Activated CD4-positive, alpha-beta T cell treated with anti-CD3 and anti-CD28 coated beads, Interleukin-2, amount 10 ng/mL, durations not matched to agents 24 days and 14 days (primary cell): ENCODE results near the gene RYR1. TPM values are rescaled to one million over a fixed set of nuclear protein-coding genes. Genes with fewer than 3 reads are reported as not detected.
"Not testable (repeated sequence)": the region's sequence is repeated elsewhere in the genome, so short reads cannot be mapped to it uniquely, and the experiment has no call there.

Experiments used
- DNase-seq: peaks from one replicate; pipeline ENCODE4 v3.0.0; 2022
- H3K27ac Mint-ChIP-seq: one replicate; pipeline ENCODE4 v1.8.0; 2022; ENCODE audit warnings: mild to moderate bottlenecking, mixed read lengths
- H3K27me3 Mint-ChIP-seq: one replicate; pipeline ENCODE4 v1.8.0; 2022; ENCODE audit warnings: mixed read lengths
- H3K36me3 Mint-ChIP-seq: one replicate; pipeline ENCODE4 v1.8.0; 2022; ENCODE audit warnings: low read depth, mild to moderate bottlenecking, mixed read lengths
- H3K4me1 Mint-ChIP-seq: one replicate; pipeline ENCODE4 v1.8.0; 2021; ENCODE audit warnings: mixed read lengths
- H3K4me3 Mint-ChIP-seq: one replicate; pipeline ENCODE4 v1.8.0; 2022; ENCODE audit warnings: mild to moderate bottlenecking, moderate library complexity, mixed read lengths
- H3K9me3 Mint-ChIP-seq: one replicate; pipeline ENCODE4 v1.8.0; 2021; ENCODE audit warnings: mixed read lengths
- intact Hi-C: fragments of 100-400 bp; cut with micrococcal nuclease; formaldehyde crosslinking; loops from one replicate; pipeline ENCODE4 v1.15.1; 2023
- total RNA-seq: library from RNA; stranded (reverse); gene quantifications from 2 replicates; pipeline ENCODE4 v1.2.3, GENCODE V29; 2022

The RYR1 gene
- total RNA-seq, 1 donor from 2014 or later: 4.0 TPM

DNA sequence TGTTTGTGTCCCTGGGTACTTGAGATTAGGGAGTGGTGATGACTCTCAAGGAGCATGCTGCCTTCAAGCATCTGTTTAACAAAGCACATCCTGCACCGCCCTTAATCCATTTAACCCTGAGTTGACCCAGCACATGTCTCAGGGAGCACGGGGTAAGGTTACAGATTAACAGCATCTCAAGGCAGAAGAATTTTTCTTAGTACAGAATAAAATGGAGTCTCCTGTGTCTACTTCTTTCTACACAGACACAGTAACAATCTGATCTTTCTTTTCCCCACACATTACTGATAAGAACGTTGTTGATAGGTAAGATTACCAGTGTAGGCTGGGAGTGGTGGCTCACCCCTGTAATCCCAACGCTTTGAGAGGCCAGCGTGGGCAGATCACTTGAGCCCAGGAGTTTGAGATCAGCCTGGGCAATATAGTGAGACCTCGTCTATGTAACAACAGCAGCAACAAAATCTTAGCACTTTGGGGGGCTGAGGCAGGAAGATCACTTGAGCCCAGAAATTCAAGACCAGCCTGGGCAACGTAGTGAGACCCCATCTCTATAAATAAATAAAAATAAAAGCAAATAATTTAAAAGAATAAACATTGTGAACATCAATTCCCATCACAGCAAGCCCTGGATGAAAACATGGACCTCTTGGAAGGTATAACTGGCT lies 198.5 kb downstream of the RYR1 start:
- H3K36me3 Mint-ChIP-seq: peaks cover 70% of the 10 kb centered on the region
- peaks cover 18% of the 10 kb centered on the region for H3K4me1 Mint-ChIP-seq
- intact Hi-C loops: not testable (repeated sequence)

DNA sequence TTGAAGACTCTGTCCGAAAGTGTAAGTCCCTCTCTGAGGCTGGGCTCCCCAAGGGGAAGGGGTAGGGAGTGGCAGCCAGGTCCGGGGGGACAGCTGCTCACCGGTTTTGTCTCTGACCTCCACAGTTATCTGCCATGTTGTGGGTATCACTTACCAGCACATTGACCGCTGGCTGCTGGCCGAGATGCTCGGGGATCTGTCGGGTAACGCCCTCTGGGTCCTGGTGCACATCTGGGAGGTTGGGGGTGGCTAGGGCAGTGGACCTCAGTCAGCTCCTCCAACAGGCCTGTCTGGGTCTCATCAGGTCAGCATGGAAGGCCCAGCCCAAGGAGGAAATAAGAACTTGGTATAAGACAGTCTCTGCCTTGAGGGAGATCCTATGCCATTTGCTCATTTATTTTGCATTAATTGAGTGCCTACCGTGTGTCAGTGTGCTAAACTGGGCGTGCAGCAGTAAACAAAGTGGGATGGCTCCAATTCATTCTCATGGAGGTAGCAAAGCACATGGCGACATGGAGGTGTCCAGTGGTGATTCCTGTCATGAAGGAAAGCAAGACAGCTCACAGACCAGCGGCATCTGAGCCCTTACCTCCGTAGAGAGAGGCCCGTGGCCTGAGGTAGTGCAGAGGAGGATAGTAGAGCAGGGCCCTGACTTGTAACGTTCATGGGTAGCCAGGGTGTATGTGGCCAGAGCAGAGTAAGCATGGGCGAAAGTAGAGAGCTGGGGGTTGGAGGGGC lies 199.2 kb downstream of the RYR1 start:
- intact Hi-C loops: no loop called here
- H3K27ac Mint-ChIP-seq: no peak overlapping the region
- H3K36me3 Mint-ChIP-seq: peaks cover 70% of the 10 kb centered on the region
- H3K4me3 Mint-ChIP-seq: no peak overlapping the region
- DNase-seq: no peak
- no peaks in the 10 kb centered on the region for H3K27me3 Mint-ChIP-seq
- H3K9me3 Mint-ChIP-seq: no peaks in the 10 kb centered on the region
- H3K4me1 Mint-ChIP-seq: peaks cover 24% of the 10 kb centered on the region

More for the DNA sequence above, 198.5 kb downstream of the RYR1 start:
- not testable (repeated sequence) for H3K27me3 Mint-ChIP-seq, DNase-seq, H3K4me3 Mint-ChIP-seq, H3K27ac Mint-ChIP-seq, H3K9me3 Mint-ChIP-seq

DNA sequence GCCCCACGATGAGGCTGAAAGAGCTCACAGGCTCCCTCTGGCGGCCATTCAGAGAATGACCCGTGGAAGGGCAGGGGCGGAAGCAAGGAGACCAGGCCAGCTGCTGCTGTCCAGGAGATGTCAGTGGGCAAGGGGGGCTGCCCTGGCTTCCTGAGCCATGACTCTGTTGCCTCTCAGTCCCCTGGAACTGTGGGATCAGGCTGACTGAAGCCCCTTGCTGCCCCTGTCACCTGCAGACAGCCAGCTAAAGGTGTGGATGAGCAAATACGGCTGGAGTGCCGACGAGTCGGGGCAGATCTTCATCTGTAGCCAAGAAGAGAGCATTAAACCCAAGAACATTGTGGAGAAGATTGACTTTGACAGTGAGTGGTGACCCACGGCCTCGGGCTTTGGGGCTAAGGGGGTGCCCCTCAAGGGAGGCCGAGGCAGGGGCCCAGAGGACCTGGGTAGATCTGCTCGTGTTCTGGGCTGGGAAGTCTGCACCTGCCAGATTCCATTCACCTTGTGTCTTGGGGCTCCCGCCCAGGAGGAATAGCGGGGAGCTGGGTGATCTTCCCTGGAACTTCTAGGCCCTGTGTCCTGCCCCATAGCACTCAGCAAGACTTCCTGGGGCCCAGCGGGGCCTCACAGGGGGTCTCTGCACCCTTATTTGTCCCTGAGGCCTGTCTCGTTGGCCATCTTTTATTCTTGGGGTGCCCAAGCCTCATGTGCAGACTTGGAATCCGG lies 201.4 kb downstream of the RYR1 start:
- H3K36me3 Mint-ChIP-seq: peaks cover 51% of the 10 kb centered on the region
- peak overlapping the region; percentile 71 for H3K27ac Mint-ChIP-seq
- peak overlapping the region; percentile 55 for H3K4me3 Mint-ChIP-seq
- intact Hi-C loops: loop anchor here (1.0 to 5.0 kb wide), 3 partner anchors 91 to 297 kb away; partner anchors contain the start of genes FAM98C, MRPS12 and SARS2
- peaks cover 26% of the 10 kb centered on the region for H3K4me1 Mint-ChIP-seq
- H3K9me3 Mint-ChIP-seq: no peaks in the 10 kb centered on the region
- no peaks in the 10 kb centered on the region for H3K27me3 Mint-ChIP-seq
- peak; percentile 94 for DNase-seq

DNA sequence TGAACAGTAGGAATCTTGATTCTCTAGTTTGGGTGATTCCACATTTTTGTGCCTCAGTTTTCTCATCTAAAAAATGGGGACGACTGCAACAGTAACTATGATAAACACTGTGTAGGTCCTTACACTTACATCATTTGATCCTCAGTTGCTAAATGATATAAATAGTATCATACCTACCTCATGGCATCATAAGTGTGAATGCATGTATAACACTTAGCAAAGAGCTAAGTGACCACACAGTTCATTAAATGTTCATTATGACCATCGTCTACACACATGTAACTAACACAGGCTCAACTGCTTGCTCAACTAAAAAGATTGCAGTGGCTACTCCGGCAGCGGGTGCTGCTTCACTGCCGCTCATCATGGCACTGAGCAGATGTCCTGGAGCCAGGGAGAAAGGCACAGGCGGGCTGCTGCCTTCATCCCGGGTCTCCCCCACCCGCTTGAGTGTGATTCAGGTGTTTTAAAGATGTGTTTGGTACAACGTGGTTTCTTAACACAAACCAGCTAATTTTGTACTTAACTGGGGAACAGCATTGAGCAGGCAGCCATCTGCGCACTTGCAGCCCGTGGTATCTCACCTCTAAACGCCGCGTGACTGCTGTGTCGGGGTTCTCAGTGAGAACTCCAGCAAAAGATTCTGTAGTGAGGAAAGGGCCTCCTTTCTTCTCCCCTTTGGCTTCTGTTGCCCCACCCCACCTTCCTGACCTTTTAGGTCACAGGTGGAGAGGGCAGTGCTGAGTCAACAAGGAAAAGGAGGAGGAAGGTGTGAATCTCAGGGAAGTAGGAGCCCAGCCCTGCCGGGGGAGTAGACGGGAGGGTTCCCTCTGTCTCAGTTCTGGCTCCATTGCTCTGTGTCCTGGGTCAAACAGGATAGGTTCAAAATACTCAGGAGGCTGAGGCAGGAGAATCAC lies 202.2 kb downstream of the RYR1 start:
- Mint-ChIP-seq H3K4me1 (peaks cover 26% of the 10 kb centered on the region), H3K4me3 (no peak overlapping the region), H3K36me3 (peaks cover 46% of the 10 kb centered on the region), H3K27ac (peak overlapping the region; percentile 64), H3K9me3 (no peaks in the 10 kb centered on the region), H3K27me3 (no peaks in the 10 kb centered on the region)
- no peak for DNase-seq
- intact Hi-C loops: loop anchor here (2.0 to 5.0 kb wide), 2 partner anchors 121 to 297 kb away; partner anchors contain the start of genes MRPS12 and SARS2

Other genes starting within 250 kb of the RYR1 start
- gene DPF1, start 209.5 kb upstream of the RYR1 start, total RNA-seq: 1.8 and 2.0 TPM in 2 replicates
- 60.3 and 61.1 TPM in 2 replicates for gene PPP1R14A, start 177.3 kb upstream of the RYR1 start, total RNA-seq
- 69.6 and 70.7 TPM in 2 replicates for gene SPINT2, start 169.1 kb upstream of the RYR1 start, total RNA-seq
- 0.52 TPM in 1 of 2 replicates, not detected in the other for gene C19orf33, start 129.4 kb upstream of the RYR1 start, total RNA-seq
- gene YIF1B, start 117.7 kb upstream of the RYR1 start, total RNA-seq: 83.4 and 84.7 TPM in 2 replicates
- gene KCNK6, start 113.8 kb upstream of the RYR1 start, total RNA-seq: 18.7 and 20.1 TPM in 2 replicates
- 3.4 and 3.7 TPM in 2 replicates for gene CATSPERG, start 97.9 kb upstream of the RYR1 start, total RNA-seq
- 314 and 315 TPM in 2 replicates for gene PSMD8, start 59.1 kb upstream of the RYR1 start, total RNA-seq
- 0.47 and 1.0 TPM in 2 replicates for gene GGN, start 45.7 kb upstream of the RYR1 start, total RNA-seq
- 2.9 and 3.0 TPM in 2 replicates for gene SPRED3, start 45.0 kb upstream of the RYR1 start, total RNA-seq
- gene FAM98C, start 30.6 kb upstream of the RYR1 start, total RNA-seq: 25.3 and 30.4 TPM in 2 replicates
- gene RASGRP4, start 7.5 kb upstream of the RYR1 start, total RNA-seq: 2.1 and 2.2 TPM in 2 replicates
- 156 and 172 TPM in 2 replicates for gene MAP4K1, start 184.3 kb downstream of the RYR1 start, total RNA-seq
- gene EIF3K, start 185.5 kb downstream of the RYR1 start, total RNA-seq: 321 and 322 TPM in 2 replicates
- 243 and 257 TPM in 2 replicates for gene ACTN4, start 214.0 kb downstream of the RYR1 start, total RNA-seq